ENCODE data around the gene SRL. TPM values are rescaled to one million over a fixed set of nuclear protein-coding genes. Genes with fewer than 3 reads are reported as not detected.
A peak's percentile ranks its signal among the peaks of the same experiment; 100 is the strongest.
"Not testable (repeated sequence)": the region's sequence is repeated elsewhere in the genome, so short reads cannot be mapped to it uniquely, and the experiment has no call there.

Gene SRL
- total RNA-seq, 1 experiment from 2014 or later: not detected

GRCh38 chr16:4227040-4227332 is 14.9 kb downstream of the SRL start:
- no peak for DNase-seq (ENCODE audit: low read depth)

- no peak for DNase-seq (ENCODE audit: low read depth)
Observed at GRCh38 chr16:4226251-4227039, 15.4 kb downstream of the SRL start.

GRCh38 chr16:4225075-4225474 is 16.8 kb downstream of the SRL start:
- no peak for DNase-seq (ENCODE audit: low read depth)

DNA sequence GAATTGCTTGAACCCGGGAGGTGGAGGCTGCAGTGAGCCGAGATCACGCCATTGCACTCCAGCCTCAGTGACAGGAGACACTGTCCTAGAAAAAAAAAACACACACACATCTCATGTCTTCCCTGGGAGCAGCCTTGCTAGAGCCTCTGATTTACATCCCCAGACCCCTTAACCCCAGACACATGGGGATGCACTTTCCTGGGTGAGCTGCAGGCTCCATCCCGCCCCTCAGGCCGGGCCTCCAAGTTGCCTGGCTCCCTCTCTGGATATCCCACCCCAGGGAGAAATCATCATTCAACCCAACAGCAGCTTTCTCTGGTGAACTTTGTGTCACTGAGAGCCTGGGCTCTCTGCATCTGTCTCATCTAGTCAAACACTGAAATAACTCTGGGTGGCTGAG is 21.5 kb downstream of the SRL start:
- no peak for DNase-seq (ENCODE audit: low read depth)

- no peak for DNase-seq (ENCODE audit: low read depth)
Observed at GRCh38 chr16:4218202-4218601, 23.7 kb downstream of the SRL start.

DNA sequence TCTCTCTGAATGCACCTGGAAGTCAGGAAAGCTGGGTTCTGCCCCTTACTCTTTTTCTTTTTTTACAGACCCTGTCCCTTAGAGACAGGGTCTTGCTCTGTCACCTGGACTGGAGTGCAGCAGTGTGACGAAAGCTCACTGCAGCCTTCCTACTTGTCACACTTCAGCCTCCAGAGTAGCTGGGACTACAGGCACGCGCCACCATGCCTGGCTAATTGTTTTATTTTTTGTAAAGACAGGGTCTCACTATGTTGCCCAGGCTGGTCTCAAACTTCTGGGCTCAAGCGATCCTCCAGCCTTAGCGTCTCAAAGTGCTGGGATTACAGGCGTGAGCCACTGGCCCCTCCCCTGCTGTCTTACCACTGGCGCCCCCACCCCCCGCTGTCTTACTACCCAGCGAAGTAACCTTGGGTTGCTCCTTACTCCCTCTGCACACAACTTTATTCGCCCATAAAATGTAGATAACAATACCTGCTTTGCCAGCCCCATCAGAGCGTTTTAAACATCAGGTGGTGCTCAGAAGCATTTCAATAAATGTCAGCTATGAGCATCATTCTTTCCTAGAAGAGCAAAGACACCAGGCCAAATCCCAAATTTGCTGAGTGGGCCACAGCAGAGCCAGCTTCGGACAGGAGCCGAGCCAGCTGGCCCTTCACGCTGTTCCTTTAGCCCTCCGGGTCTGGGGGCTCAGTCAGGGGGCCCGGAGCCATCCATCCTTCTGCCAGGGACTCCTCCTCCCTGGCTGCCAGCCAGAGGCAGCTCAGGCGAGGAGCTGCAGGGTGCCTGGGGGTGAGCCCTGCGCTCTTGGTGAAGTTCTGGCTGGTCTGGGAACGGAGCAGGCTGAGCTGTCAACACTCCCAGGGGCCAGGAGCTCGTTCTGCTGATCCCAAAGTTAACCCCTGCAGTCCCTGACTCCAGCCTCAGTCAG is 24.4 kb downstream of the SRL start:
- DNase-seq (ENCODE audit: low read depth): no peak

GRCh38 chr16:4216596-4216995 is 25.3 kb downstream of the SRL start:
- DNase-seq (ENCODE audit: low read depth): no peak

DNA sequence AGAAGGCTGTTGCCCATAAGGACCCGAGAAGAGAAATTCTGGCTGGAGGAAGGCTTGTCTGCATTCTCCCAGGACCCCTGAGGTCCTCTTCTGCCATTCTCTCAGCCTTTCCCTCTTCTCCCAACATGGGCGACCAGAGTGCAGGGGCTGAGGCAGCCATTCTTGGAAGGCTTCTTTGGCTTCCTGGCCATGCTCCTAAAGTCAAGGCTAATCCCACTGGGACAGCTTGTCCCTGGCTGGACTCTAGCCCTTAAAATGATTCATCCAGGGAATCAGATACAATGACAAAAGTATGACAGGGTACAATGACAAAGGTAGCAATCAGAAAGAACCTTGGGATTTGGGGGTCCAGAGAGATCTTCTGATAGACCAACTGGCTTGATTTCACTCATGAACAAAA is 26.8 kb downstream of the SRL start:
- no peak for DNase-seq (ENCODE audit: low read depth)

DNA sequence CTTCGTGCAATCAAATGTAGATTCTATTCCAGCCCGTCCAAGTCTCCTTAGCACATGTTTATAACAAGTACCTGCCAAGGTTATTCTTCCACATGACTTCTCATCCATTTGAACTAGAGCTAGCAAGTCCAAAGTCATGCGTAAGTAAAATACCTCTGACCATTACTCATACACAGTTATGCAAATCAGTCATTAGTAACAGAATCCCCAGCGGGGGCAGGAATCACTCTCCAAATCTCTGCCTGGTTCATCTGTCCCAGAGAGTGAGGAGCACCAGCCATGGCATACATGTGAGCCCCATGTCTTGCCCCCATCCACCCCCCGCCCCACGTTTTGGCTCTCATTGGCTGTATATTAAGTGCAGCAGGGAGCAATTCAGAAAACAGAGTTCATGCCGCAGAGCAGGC is 27.7 kb downstream of the SRL start:
- peak; percentile 94 for DNase-seq (ENCODE audit: low read depth)

DNA sequence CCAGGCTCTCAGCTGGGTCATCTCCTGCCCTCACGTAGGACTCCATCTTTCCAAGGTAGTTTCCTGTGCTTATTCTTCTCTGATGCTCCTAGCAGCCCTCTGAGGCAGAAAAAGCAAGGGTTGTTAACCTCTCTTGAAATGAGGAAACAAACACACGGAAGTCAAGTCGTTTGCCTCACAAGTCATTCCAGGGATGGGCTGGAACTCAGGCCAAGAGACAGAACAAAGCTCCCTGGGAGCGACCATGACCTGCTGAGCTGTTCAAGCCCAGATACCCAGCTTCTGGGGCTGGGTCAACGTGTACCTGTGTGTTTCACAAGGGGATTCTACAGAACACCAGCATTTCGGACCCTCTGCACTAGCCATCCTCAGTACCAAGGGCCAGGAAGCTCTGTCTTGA is 28.1 kb downstream of the SRL start:
- peak; percentile 23 for DNase-seq (ENCODE audit: low read depth)

- DNase-seq (ENCODE audit: low read depth): peak; percentile 77
Observed at GRCh38 chr16:4212934-4213296, 29.0 kb downstream of the SRL start.

GRCh38 chr16:4212211-4212933 is 29.5 kb downstream of the SRL start:
- DNase-seq (ENCODE audit: low read depth): no peak

- DNase-seq (ENCODE audit: low read depth): not testable (repeated sequence)
Observed at GRCh38 chr16:4211445-4212210, 30.3 kb downstream of the SRL start.

- DNase-seq (ENCODE audit: low read depth): no peak
Observed at GRCh38 chr16:4209666-4210065, 32.2 kb downstream of the SRL start.

DNA sequence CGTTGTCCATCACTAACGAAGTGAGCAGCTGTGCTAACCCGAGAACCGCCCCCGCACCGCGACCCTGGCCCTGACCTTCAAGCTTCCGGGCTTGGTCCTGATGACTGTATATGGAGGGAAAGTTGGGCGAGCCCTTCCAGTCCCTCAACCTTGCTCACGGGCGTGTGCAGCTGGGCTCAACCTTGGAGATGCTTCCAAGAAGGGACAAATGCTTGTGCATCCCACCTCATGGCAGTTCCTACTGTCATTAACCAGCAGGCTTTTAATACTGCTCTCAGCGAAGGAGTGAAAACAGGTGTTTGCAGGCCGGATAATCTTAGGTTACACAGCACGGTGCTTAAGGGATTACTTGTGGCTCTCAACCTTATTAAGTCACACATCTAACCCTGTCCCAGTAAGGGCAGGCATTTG is 33.5 kb downstream of the SRL start:
- DNase-seq (ENCODE audit: low read depth): no peak

DNA sequence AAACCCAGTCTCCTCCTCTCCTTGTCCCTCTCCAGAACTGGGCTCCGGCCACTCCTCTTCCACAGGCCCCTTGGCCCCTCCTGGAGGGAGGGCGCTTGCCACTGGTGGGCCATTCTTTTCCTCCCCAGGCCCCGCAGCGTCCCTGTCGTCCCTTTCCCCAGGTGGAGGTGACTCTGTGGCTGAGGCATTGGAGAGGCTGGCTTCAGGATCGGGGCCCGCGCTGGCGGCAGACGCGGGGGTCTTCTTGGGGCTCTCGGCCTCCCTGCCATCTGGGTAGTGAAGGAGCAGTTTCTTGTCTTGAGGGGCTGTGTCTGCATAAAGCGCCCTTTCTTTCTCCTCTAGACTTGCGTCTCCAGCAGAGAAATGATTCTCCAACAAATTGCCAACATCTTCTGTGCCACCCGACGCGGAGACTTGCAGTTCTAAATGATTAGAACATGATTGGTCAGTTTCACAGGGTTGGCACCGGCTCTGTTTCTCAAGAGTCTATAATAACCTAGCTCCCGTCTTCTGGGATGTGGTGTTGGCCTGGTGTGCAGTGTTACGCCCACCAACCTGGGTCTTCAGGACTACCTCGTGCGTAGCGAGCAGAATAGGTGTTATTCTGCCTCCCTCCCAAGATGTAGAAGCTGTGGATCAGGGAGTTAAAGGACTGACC is 34.1 kb downstream of the SRL start:
- DNase-seq (ENCODE audit: low read depth): no peak

DNA sequence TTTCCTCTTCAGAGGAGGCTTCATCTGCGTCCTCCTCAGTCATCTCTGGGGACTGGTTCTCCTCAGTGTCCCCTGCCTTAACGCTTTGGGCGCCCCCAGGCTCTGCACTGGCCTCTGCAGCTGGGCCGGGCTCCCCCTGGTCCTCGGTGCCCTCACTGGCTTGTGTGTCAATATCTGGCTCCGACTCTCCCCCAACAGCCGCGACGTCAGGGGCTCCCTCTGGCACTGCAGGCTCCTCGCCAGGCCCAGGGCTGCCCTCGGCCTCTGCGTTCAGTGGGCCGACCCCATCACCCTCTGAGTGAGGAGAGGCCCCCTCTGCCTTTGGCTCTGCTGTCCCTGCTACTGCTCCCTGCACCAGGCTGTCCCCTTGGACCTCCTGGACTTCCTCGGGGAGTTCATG is 34.7 kb downstream of the SRL start:
- DNase-seq (ENCODE audit: low read depth): no peak

- DNase-seq (ENCODE audit: low read depth): no peak
Observed at GRCh38 chr16:4206680-4207079, 35.2 kb downstream of the SRL start.

GRCh38 chr16:4205971-4206370 is 35.9 kb downstream of the SRL start:
- DNase-seq (ENCODE audit: low read depth): no peak

DNA sequence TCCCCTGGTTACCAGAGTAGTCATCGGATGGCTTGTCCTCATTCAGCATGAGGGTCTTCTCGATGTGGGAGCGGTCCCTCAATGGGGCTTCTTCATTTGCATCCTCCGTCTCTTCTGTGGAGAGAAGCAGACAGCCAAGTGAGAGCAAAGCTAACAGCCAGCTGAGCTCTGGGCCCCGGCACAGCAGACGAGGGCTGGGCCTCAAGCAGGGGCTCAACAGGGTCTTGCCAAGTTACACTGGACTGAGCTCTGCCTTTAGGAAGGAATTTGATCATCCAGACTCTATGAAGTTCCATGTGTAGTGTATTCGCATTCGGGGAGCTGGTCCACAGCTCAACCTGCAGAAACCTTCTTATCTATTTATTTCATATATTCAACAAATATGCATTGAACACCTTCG is 37.4 kb downstream of the SRL start:
- DNase-seq (ENCODE audit: low read depth): no peak

DNA sequence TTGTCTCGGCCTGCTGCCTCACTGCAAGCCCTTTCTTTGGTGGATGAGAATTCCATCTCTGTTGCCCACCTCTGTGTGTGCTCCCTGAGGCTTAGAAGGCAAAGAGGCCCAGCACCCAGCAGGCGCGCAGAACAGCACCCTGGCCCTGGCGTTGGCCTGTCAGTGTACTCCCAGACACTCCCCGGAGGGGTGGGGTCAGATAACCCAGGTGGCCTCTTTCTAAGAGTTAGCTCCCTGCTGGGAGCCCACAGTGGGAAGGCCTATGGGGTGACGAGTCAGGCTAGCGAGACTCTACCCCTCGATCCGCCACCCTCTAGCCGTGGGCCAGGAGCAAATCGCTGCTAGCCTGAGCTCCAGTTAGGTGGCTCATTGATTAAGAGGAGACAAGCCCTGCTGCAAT is 38.1 kb downstream of the SRL start:
- DNase-seq (ENCODE audit: low read depth): no peak
